PC-3 (cell line): ENCODE results near the gene SPSB3. TPM values are rescaled to one million over a fixed set of nuclear protein-coding genes. Genes with fewer than 3 reads are reported as not detected.

Experiments
- ATAC-seq: fragments of 200-7000 bp; cut with Tn5 transposase; 2 replicates; pipeline ENCODE4 v1.9.1; 2020; ENCODE audit warnings: mild to moderate bottlenecking, moderate library complexity
- BruUV-seq: library from RNA; stranded (reverse); fragments of 400-500 nt; replicated peaks from 2 replicates; lab custom pipeline; 2021; lab: Mats Ljungman, UMichigan
- CTCF ChIA-PET: fragments of 300-600 bp; sonication (Branson Sonifier 250); formaldehyde crosslinking; loops from one replicate; lab custom pipeline; 2022; ENCODE audit warnings: antibody characterized with exemption; lab: Charles Lee
- POLR2A ChIA-PET: fragments of 300-600 bp; sonication (Branson Sonifier 250); formaldehyde crosslinking; loops from one replicate; lab custom pipeline; 2022; ENCODE audit warnings: antibody characterized with exemption; ENCODE audit not compliant: unreplicated experiment; lab: Charles Lee
- DNase-seq: peaks from one replicate; pipeline ENCODE4 v3.0.0-alpha.2; 2015
- H2AFZ ChIP-seq: fragments of 300-600 bp; sonication (generic); 2 replicates; pipeline ENCODE4 v1.6.0; 2016; ENCODE audit warnings: antibody characterized with exemption, low read length
- H3F3A ChIP-seq: fragments of 300-600 bp; sonication (generic); one replicate; pipeline ENCODE4 v1.6.0; 2017; ENCODE audit warnings: antibody characterized with exemption, low read length, control low read depth, mild to moderate bottlenecking; ENCODE audit not compliant: unreplicated experiment
- H3K27ac ChIP-seq: fragments of 300-600 bp; sonication (generic); 2 replicates; pipeline ENCODE4 v1.5.1; 2016; ENCODE audit warnings: mild to moderate bottlenecking, low read length
- H3K27me3 ChIP-seq: fragments of 300-600 bp; sonication (generic); 2 replicates; pipeline ENCODE4 v1.6.1; 2016; ENCODE audit warnings: low read length, mixed read lengths
- H3K36me3 ChIP-seq: fragments of 300-600 bp; sonication (generic); 2 replicates; pipeline ENCODE4 v1.6.1; 2016; ENCODE audit warnings: low read depth, mixed run types, low read length, mixed read lengths
- H3K4me1 ChIP-seq: fragments of 300-600 bp; sonication (generic); 2 replicates; pipeline ENCODE4 v1.5.1; 2016; ENCODE audit warnings: low read length; ENCODE audit not compliant: insufficient read depth
- H3K4me2 ChIP-seq: fragments of 300-600 bp; sonication (generic); 2 replicates; pipeline ENCODE4 v1.6.0; 2016; ENCODE audit warnings: low read length
- H3K4me3 ChIP-seq: fragments of 300-600 bp; sonication (generic); 2 replicates; pipeline ENCODE4 v1.5.1; 2016; ENCODE audit warnings: mild to moderate bottlenecking, low read length, mixed read lengths
- H3K79me2 ChIP-seq: fragments of 300-600 bp; sonication (generic); 2 replicates; pipeline ENCODE4 v1.6.1; 2017; ENCODE audit warnings: low read length, mixed read lengths
- H3K9ac ChIP-seq: fragments of 300-600 bp; sonication (generic); 2 replicates; pipeline ENCODE4 v1.6.0; 2016; ENCODE audit warnings: mild to moderate bottlenecking, low read length
- H3K9me2 ChIP-seq: fragments of 300-600 bp; sonication (generic); replicated peaks from 2 replicates; pipeline ENCODE4 v1.6.1; 2016; ENCODE audit warnings: mixed run types, low read length, mixed read lengths
- H3K9me3 ChIP-seq: fragments of 300-600 bp; sonication (generic); 2 replicates; pipeline ENCODE4 v1.6.1; 2016; ENCODE audit warnings: low read length, mixed read lengths
- H4K20me1 ChIP-seq: fragments of 300-600 bp; sonication (generic); 2 replicates; pipeline ENCODE4 v1.6.1; 2016; ENCODE audit warnings: low read length, mixed read lengths
- EZH2 ChIP-seq: fragments of 300-600 bp; sonication (generic); IDR thresholded peaks from one replicate; pipeline ENCODE4 v1.6.1; 2017; ENCODE audit warnings: antibody characterized with exemption, mild to moderate bottlenecking, low read length; ENCODE audit not compliant: unreplicated experiment
- EZH2phosphoT487 ChIP-seq: fragments of 300-600 bp; sonication (generic); IDR thresholded peaks from 2 replicates; pipeline ENCODE4 v1.6.1; 2018; ENCODE audit warnings: mild to moderate bottlenecking, antibody characterized with exemption, low read length, borderline replicate concordance
- intact Hi-C: fragments of 100-400 bp; cut with micrococcal nuclease; formaldehyde crosslinking; loops from 2 replicates; pipeline ENCODE4 v1.9.0; 2023
- total RNA-seq: library from RNA; depleted of rRNA; stranded (reverse); fragments of >200 nt; gene quantifications from 2 replicates; pipeline ENCODE4 v1.2.3, GENCODE V29; 2014
- TF ChIP-seq, protein P1 (sequence below): fragments of 300-600 bp; sonication (generic); conservative IDR thresholded peaks from 2 replicates; pipeline ENCODE4 v1.5.1; 2017; ENCODE audit warnings: antibody characterized with exemption, low read depth, mild to moderate bottlenecking, low read length

Gene SPSB3
- total RNA-seq, 1 experiment from 2014 or later: 27.4 TPM

DNA sequence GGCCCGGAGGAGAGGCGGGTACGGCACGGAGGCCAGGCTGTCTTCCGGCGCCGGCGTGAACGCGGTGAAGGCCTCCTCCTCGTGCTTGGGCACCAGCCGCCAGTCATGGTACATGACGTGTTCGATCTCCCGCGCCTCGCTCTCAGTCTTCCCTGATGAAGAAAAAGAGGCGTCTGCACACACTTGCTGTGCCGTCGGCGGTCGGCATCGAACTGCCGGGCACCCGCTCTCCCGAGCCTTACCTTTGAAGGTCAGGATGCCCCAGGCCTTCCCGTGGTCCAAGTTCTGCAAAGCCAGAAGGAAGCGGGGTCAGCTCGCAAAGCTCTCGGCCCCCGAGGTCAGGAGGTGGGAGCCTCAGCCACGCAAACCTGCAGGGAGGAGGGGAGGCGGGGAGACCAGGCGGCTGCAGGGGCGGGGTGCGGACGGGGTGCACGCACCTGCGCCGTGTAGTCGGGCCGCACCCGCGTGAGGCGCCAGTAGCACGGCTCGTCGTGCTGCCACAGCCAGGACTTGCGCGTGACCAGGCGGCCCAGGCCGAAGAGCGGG lies 9.9 kb downstream of the SPSB3 start, which contains the start of gene EME2:
TSS of gene EME2 (plus strand) at position 449 of the 546 bp plus-strand sequence. CDS start 418 bp downstream, outside the sequence.
- BruUV-seq: no TSS peak
- Histone ChIP-seq H3K4me2 (peak within 1 kb of the TSS; percentile 100), H3K9me2 (no peaks in the 10 kb centered on the region), H3K27me3 (no peaks in the 10 kb centered on the region), H3K4me3 (peak within 1 kb of the TSS; percentile 86), H3K79me2 (peaks cover 34% of the 10 kb centered on the region), H3K9me3 (no peaks in the 10 kb centered on the region), H4K20me1 (peaks cover 3% of the 10 kb centered on the region; the same call in 1 of the 2 replicates), H3F3A (no peaks in the 10 kb centered on the region), H3K4me1 (peaks cover 12% of the 10 kb centered on the region; the same call in 1 of the 2 replicates), H3K9ac (peak within 1 kb of the TSS; percentile 93), H3K27ac (peak within 1 kb of the TSS; percentile 65), H3K36me3 (no peaks in the 10 kb centered on the region), H2AFZ (peak within 1 kb of the TSS; percentile 64; the same call in 1 of the 2 replicates)
- ChIA-PET CTCF (no interaction called here), POLR2A (interaction anchor here (0.6 to 1.2 kb wide), 2 partner anchors 10 to 212 kb away, joined by 3 to 14 read pairs; partner anchors contain the start of genes NUBP2 and SPSB3)
- ATAC-seq (no peak), DNase-seq (no peak)
- TF ChIP-seq, protein P1, sequence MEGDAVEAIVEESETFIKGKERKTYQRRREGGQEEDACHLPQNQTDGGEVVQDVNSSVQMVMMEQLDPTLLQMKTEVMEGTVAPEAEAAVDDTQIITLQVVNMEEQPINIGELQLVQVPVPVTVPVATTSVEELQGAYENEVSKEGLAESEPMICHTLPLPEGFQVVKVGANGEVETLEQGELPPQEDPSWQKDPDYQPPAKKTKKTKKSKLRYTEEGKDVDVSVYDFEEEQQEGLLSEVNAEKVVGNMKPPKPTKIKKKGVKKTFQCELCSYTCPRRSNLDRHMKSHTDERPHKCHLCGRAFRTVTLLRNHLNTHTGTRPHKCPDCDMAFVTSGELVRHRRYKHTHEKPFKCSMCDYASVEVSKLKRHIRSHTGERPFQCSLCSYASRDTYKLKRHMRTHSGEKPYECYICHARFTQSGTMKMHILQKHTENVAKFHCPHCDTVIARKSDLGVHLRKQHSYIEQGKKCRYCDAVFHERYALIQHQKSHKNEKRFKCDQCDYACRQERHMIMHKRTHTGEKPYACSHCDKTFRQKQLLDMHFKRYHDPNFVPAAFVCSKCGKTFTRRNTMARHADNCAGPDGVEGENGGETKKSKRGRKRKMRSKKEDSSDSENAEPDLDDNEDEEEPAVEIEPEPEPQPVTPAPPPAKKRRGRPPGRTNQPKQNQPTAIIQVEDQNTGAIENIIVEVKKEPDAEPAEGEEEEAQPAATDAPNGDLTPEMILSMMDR: no peak
- TF ChIP-seq EZH2 (no peak), EZH2phosphoT487 (no peak)
- intact Hi-C loops: loop anchor here (5.0 kb wide), 1 partner anchor 95 kb away; the partner anchor contains the start of gene JPT2

DNA sequence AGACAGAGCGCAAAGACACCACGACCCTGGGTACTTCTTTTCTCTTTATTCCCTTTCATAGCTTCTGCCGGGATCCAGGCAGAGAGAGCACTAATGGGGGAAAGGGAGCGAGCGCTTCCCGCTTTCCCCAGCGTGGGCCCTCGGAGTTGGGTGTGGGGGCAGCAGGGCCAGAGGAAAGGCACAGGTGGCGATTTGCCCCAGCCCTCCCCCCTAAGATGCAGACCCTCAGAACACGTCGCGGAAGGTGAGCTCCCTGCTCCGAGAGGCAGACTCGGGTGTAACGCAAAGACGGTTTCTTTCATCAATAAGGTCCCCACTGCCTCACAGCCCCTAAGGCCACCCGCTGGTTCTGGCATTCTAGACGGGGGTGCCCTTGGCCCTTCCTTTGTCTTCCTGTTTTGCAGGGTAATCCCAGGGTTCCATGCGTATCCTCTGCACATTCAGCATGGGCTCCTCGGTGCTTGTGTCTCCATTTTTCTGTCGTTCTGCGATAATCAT lies 10.5 kb downstream of the SPSB3 start:
- BruUV-seq: TSS peak; percentile 77
- no peak for DNase-seq
- H3K4me2 ChIP-seq: peak overlapping the region; percentile 100
- peaks cover 34% of the 10 kb centered on the region for H3K79me2 ChIP-seq
- POLR2A ChIA-PET: interaction anchor here (1.2 kb wide), 1 partner anchor 11 kb away, joined by 14 read pairs; the partner anchor contains the start of genes NUBP2 and SPSB3
- H3K36me3 ChIP-seq: no peaks in the 10 kb centered on the region
- H3K27ac ChIP-seq: peak overlapping the region; percentile 65
- H2AFZ ChIP-seq: no peak overlapping the region
- H3K4me3 ChIP-seq: peak overlapping the region; percentile 86
- intact Hi-C loops: loop anchor here (5.0 kb wide), 1 partner anchor 95 kb away; the partner anchor contains the start of gene JPT2
- no peaks in the 10 kb centered on the region for H3K27me3 ChIP-seq
- no peaks in the 10 kb centered on the region for H3K9me2 ChIP-seq
- no peaks in the 10 kb centered on the region for H3F3A ChIP-seq
- peaks cover 12% of the 10 kb centered on the region; the same call in 1 of the 2 replicates for H3K4me1 ChIP-seq
- no peak for ATAC-seq
- H3K9ac ChIP-seq: peak overlapping the region; percentile 93
- CTCF ChIA-PET: no interaction called here
- TF ChIP-seq, protein P1: no peak
- TF ChIP-seq EZH2 (no peak), EZH2phosphoT487 (no peak)
- H3K9me3 ChIP-seq: no peaks in the 10 kb centered on the region
- peaks cover 3% of the 10 kb centered on the region; the same call in 1 of the 2 replicates for H4K20me1 ChIP-seq
